Globus pallidus (tissue), 1 donor: ENCODE data around the gene TREM1.
"Not testable (repeated sequence)": the region's sequence is repeated elsewhere in the genome, so short reads cannot be mapped to it uniquely, and the experiment has no call there.

Experiments
- DNase-seq: peaks from one replicate; pipeline ENCODE4 v3.0.0-alpha.2; 2015; ENCODE audit warnings: low spot score

TREM1 gene

GRCh38 chr6:41286544-41287346, at the start of gene TREM1:
Gene TREM1, minus strand, starts transcription at chr6:41286682. Its CDS starts 27 bp downstream, at chr6:41286655.
- DNase-seq, result no peak

DNA sequence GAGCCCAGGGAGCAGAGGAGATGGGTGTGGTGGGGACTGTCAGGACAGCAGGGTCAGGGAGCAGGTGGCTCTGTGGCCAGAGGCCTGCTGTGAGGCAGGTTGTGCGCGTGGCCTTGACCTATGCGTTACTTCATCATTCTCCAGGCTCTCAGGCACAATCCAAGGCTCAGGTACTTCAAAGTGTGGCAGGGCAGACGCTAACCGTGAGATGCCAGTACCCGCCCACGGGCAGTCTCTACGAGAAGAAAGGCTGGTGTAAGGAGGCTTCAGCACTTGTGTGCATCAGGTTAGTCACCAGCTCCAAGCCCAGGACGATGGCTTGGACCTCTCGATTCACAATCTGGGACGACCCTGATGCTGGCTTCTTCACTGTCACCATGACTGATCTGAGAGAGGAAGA, 49.5 kb upstream of the TREM1 start:
- DNase-seq, result no peak

DNA sequence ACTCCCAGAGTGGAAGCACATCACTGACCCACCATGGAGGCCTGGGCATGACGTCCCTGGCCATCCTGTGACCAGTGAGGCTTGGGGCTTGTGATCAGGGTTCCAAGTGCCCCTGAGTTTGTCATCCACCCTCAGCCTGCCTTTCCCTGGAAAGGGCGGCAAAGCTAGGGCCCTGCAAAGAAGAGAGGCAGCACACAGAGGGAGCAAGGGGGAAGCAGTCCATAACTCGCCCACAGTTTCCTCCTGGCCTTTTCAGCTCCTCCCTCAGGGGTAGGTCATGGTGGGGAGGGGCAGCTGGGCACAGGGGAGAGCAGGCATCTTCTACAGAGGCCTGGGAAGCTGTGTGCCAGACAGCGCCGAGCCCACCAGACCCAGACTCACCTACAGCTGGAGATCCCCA, 48.8 kb upstream of the TREM1 start, which contains the start of gene NCR2:
TSS of gene NCR2 (plus strand) at position 313 of the 400 bp plus-strand sequence. CDS start 269 bp downstream, outside the sequence.
- DNase-seq, result no peak

DNA sequence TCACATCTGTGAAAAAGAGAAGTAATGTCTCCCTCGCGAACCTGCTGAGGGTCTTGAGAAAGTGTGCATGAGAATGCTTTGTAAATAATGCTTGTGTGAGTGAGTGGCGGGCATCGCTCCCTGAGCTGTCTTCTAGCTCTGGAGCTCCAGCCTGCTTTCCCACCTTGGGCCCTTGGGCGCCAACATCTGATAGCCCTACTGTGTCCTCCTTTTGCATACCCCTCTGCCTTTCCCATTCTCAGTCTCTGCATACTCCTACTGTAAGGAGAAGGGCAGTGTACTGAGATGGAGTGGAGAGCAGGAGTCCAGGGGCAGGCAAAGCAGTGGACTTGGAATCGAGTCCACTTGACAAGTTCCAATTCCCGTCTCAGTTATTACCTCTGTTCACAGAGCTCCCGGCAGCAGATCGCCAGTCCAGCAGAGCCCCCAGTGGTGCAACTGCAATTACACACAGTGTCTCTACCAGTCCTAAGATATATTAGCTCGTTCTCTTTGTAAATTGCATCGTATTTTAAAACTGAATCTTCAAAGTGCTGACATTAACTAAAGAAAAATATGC, 48.1 kb upstream of the TREM1 start:
- no peak for DNase-seq

DNA sequence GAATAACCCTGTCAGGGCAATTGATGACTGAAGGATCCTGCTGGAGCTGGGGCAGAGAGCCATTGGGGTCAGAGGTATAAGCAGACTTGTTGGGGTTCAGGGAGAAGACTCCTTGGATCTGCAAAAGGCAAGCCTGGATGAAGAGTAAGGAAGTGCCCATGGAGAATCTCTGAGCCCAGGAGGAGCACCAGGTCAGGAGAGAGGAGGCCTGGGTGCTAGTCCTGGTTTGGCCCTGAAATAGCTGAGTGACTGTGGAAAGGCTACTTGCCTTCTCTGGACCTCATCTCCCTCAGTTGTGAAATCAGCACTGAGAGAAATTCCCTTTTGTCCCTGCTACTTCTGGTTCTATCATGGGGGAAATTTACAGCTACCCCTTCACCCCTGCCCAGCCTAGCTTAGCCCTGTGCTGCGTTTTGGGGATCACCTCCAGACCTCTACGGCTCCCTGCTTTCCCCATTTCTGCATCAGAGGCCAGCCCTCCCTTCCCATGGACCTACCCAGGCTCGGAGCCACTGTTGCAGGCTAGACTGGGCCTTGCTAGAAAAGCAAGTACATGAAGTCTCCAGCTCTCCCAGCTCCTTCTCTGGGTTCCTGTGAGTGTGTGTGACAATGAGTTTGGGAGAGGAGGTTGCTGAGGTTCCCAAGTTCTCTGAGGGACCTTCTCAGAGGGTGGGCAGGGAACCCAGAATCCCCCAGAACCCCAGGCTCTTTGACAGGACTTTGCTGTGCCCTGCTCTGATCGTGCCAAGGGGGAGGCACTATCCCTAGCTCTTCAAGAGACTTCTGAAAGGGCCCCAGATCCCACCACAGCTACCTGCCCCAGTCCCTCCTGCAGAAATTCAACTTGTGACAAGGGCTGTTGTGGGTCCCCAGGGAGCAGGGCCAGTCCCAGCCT, 46.6 kb upstream of the TREM1 start:
- DNase-seq, result no peak

GRCh38 chr6:41332241-41332640, 45.8 kb upstream of the TREM1 start:
- no peak for DNase-seq

DNA sequence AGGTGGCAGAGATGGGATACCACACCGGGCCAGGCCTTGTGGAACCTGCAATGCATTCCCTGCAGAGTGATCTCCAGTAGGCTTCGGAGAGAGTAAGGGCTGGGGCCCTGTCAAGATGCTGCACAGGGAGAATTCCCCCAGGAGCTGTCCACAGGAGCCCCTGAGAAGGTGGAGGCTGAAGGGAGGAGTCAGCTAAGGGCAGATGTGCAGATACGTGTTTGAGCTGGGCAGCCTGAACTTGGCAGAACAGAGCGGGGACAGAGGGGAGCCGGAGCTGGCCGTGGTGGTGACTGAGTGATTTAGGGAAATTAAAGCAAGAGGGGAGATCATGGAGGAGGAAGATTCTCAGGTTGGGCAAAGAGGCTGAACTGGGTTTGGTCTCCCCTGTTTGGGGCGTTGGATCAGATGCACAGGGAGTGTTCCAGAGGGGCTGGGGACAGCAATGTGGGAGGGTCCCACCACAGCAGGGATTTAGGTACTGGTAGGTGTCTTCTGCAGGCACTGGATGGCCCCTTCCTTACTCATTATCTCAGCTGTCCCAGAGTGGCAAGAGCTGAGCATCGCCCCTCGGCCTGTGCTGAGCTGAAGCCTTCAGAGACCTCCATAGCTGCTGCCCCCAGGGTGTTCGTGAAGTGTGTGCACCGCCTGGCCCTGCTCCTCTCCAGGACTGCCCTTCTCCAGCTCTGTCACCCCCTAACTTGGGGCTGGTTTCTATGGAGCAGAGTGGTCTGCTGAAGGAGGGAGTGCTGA, 45.1 kb upstream of the TREM1 start:
- no peak for DNase-seq

DNA sequence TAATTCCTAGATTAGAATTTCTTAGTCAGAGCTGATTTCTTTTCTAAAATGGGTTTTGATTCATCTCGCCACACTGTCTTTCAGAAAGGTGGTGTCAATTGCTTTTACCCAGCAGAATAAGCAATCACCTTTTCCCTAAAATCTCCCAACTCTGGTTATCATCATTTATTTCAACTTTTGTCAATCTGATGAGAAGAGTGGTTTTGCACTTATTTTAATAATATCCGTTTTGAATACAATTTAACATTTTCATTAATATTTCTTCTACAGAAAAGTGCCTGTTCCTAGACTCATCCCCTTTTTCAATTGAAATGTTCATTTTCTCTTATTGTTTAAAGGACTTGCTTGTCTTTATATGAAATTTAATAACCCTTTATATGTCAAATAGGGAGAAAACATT, 40.7 kb upstream of the TREM1 start:
- DNase-seq, result no peak

DNA sequence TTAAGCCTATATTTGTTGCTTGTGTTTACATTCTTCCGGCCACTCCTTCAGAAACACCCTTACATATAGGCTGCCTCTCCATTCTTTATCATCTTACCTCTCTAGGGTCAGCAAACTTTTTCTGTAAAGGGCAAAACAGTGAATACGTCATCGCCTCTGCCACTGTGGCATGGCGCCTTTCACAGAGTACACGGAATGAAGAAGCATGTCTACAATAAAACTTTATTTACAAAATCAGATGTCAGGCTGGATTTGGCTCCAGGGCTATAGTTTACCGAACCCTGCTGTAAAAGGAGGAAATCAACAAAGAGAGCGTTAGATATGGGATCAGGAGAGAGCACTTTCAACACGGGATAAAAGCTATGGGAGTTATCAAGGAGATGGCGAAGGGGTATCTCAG, 39.6 kb upstream of the TREM1 start:
- no peak for DNase-seq

DNA sequence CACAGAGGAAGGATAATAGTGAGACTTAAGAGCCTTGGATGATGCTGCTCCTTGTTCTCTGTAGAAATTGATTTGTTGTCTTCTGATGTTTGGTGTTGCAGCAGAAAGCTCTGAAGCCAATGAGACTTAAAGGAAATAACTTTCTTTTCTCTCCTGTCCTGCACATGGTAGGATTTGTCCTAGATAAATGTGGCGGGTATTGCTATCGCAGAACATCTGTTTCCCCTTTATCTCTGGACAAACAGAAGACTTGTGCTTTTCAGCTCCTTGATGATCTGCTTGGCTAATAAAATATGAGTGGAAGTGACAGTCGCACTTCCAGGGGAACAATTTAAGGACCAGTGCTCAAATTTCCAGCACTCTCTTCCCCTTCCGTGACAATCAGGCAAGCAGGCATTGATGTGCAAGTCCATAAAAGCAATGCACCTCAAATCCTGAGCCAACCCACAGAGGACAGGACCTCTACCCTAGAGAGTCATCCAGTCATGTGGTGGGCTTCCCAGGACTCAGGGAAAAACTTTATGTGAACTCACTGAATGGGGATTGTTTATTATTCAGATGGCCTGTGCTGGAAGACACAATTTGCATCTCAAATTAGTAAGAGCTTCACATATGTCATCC, 39.1 kb upstream of the TREM1 start:
- DNase-seq, result no peak

DNA sequence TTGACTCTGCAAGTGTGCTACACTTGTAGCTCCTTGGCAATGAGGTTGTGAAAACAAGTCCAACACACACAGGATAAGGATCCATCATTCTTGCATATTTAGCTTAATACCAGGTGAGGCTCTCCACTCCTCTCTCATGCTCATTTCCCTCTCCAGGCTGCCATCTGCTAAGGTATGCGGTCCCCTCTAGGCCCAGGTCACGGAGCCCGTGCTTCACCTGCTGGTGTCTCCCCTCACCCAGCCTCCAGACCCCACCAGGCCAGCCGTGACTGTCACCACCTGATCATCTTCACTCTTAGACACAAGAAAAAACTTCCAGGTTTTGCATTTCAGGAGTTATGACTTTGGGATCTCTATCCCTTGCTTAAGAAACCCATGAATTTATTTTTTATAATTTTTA, 34.7 kb upstream of the TREM1 start:
- DNase-seq, result no peak

GRCh38 chr6:41318654-41319565, 32.4 kb upstream of the TREM1 start:
- peak; percentile 57 for DNase-seq

DNA sequence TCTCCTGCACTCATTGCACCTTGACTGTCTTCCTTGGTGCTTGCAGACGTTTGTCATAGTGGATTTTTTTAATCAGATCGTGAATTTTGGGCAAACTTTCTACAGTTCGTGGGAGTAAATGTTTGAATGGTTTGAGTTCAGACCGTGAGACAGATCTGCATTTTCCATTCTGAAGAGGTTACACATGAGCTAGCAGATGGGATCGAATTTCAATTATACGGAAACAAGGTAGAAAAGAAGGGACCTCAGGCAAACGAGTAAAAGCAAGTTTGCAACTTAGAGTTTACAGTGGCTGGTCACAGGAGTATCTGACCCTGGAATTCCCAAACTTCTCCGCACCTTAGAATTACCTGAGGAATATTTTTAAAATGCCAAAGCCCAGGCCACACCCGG, 31.8 kb upstream of the TREM1 start:
- DNase-seq, result no peak

- DNase-seq, result no peak
Measured at GRCh38 chr6:41315943-41316620, 29.6 kb upstream of the TREM1 start.

- DNase-seq, result no peak
Measured at GRCh38 chr6:41315203-41315602, 28.7 kb upstream of the TREM1 start.

GRCh38 chr6:41306187-41306854, 19.8 kb upstream of the TREM1 start:
- no peak for DNase-seq

DNA sequence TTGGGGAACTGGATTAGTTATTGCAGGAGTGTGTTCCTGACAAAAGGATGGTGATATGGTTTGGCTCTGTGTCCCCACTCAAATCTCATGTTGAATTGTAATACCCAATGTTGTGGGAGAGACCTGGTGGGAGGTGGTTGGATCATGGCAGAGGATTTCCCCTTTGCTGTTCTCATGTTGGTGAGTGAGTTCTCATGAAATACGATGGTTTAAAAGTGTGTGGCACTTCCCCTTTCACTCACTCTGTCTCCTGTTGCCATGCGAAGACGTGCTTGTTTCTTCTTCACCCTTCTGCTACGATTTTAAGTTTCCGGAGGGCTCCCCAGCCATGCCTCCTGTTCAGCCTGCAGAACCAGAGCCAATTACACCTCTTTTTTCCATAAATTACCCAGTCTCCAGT, 16.2 kb upstream of the TREM1 start:
- DNase-seq, result no peak

- DNase-seq, result no peak
Measured at GRCh38 chr6:41298785-41299502, 12.5 kb upstream of the TREM1 start.

- not testable (repeated sequence) for DNase-seq
Measured at GRCh38 chr6:41297248-41297647, 10.8 kb upstream of the TREM1 start.
